Measurements from ENCODE around the gene FAM76B. TPM values are rescaled to one million over a fixed set of nuclear protein-coding genes. Genes with fewer than 3 reads are reported as not detected.

Gene FAM76B
- total RNA-seq, 1 donor from 2014 or later: 53.0 TPM

DNA sequence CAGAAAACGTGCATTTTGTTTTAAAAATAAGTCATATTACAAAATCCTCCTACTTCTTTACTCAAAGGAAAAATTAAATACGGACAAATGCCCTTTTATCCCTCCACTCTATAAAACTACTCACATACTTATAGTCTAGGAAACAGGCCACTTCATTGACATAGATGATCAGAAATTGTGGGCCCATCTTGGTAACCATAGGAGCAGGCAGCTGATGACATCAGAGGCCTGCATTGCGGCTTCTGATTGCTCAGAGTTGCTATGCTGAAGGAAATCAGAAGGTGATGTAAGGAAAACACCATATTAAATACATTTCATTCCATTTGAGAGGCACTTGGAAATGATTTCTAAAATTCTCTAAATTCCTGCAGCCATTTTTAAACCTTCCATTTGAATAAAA, 27.0 kb downstream of the FAM76B start:
- no peak overlapping the region for H3K27ac Mint-ChIP-seq
- CTCF ChIA-PET: interaction anchor here (1.8 to 10.0 kb wide), 5 partner anchors 47 to 608 kb away, joined by 4 to 167 read pairs (median 18); partner anchors contain the start of gene SESN3
- ATAC-seq (ENCODE audit: low read depth): no peak
- TF ChIP-seq, protein P1, sequence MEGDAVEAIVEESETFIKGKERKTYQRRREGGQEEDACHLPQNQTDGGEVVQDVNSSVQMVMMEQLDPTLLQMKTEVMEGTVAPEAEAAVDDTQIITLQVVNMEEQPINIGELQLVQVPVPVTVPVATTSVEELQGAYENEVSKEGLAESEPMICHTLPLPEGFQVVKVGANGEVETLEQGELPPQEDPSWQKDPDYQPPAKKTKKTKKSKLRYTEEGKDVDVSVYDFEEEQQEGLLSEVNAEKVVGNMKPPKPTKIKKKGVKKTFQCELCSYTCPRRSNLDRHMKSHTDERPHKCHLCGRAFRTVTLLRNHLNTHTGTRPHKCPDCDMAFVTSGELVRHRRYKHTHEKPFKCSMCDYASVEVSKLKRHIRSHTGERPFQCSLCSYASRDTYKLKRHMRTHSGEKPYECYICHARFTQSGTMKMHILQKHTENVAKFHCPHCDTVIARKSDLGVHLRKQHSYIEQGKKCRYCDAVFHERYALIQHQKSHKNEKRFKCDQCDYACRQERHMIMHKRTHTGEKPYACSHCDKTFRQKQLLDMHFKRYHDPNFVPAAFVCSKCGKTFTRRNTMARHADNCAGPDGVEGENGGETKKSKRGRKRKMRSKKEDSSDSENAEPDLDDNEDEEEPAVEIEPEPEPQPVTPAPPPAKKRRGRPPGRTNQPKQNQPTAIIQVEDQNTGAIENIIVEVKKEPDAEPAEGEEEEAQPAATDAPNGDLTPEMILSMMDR (IDR thresholded peaks at IDR 0.05): no peak
- peaks cover 23% of the 10 kb centered on the region for H3K4me1 Mint-ChIP-seq
- H3K27me3 Mint-ChIP-seq: no peaks in the 10 kb centered on the region
- intact Hi-C loops (cut with micrococcal nuclease): loop anchor here (5.0 to 10.0 kb wide), 2 partner anchors 388 to 465 kb away; no protein-coding TSS in a partner anchor
- no peaks in the 10 kb centered on the region for H3K9me3 Mint-ChIP-seq
- H3K36me3 Mint-ChIP-seq (ENCODE audit: low read depth): no peaks in the 10 kb centered on the region
- DNase-seq: no peak
- POLR2A ChIA-PET: interaction anchor here (0.5 to 2.3 kb wide), 3 partner anchors 47 to 483 kb away, joined by 3 to 9 read pairs (median 4); no protein-coding TSS in a partner anchor
- H3K4me3 Mint-ChIP-seq: no peak overlapping the region

DNA sequence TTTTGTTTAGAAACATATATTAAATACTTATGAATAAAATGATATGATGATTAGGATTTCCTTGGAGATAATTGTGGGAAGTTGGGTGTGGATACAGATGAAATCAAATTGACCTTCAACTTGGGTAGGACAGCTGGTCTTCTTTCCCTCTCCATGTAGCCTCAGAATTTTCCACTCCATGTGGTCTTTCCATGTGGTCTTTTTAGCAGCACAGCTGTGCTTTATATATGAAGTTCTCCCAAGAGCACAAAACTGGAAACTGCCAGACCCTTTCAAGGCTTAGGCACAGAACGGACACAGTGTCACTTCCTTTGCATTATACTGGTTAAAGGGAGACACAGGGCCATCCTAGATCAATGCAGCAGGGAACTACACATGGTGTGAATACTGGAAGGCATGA, 28.6 kb downstream of the FAM76B start:
- intact Hi-C loops (cut with micrococcal nuclease): loop anchor here (2.0 to 10.0 kb wide), 3 partner anchors 14 to 464 kb away; no protein-coding TSS in a partner anchor
- ATAC-seq (ENCODE audit: low read depth) (no peak), DNase-seq (no peak)
- no peak overlapping the region for H3K27ac Mint-ChIP-seq
- H3K4me3 Mint-ChIP-seq: no peak overlapping the region
- H3K27me3 Mint-ChIP-seq: no peaks in the 10 kb centered on the region
- TF ChIP-seq, protein P1 (IDR thresholded peaks at IDR 0.05): no peak
- H3K36me3 Mint-ChIP-seq (ENCODE audit: low read depth): no peaks in the 10 kb centered on the region
- no peaks in the 10 kb centered on the region for H3K9me3 Mint-ChIP-seq
- CTCF ChIA-PET: interaction anchor here (0.7 to 10.0 kb wide), 5 partner anchors 49 to 692 kb away, joined by 3 to 167 read pairs (median 3); no protein-coding TSS in a partner anchor
- POLR2A ChIA-PET: interaction anchor here (0.7 to 2.3 kb wide), 5 partner anchors 9 to 694 kb away, joined by 3 to 9 read pairs (median 3); partner anchors contain the start of gene SRSF8
- peaks cover 18% of the 10 kb centered on the region for H3K4me1 Mint-ChIP-seq

DNA sequence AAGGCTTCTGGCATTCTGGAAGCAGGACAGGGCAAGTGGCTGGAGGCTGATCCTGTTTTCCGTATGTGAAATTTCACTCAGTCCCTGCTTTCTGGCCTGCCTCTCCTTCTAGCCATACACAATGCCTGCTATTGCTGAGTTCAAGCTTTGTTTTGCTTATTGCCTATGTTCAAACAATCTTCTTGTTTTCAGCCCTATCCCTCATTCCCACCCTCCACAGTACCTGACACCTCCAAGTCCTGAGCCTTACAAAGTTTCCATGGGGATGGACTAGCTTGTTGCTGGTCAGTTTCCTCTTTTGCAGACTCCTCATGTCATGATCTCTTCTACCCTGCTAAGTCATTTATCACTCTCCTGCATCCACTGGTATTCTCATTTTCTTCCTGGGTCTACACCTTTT, 38.1 kb downstream of the FAM76B start:
- ChIA-PET CTCF (no interaction called here), POLR2A (interaction anchor here (1.4 kb wide), 1 partner anchor 519 kb away, joined by 3 read pairs; no protein-coding TSS in a partner anchor)
- H3K27ac Mint-ChIP-seq: no peak overlapping the region
- H3K27me3 Mint-ChIP-seq: no peaks in the 10 kb centered on the region
- no peak overlapping the region for H3K4me3 Mint-ChIP-seq
- peaks cover 4% of the 10 kb centered on the region for H3K4me1 Mint-ChIP-seq
- intact Hi-C loops (cut with micrococcal nuclease): no loop called here
- DNase-seq: no peak
- TF ChIP-seq, protein P1 (IDR thresholded peaks at IDR 0.05): no peak
- no peak for ATAC-seq (ENCODE audit: low read depth)
- no peaks in the 10 kb centered on the region for H3K9me3 Mint-ChIP-seq
- H3K36me3 Mint-ChIP-seq (ENCODE audit: low read depth): no peaks in the 10 kb centered on the region

DNA sequence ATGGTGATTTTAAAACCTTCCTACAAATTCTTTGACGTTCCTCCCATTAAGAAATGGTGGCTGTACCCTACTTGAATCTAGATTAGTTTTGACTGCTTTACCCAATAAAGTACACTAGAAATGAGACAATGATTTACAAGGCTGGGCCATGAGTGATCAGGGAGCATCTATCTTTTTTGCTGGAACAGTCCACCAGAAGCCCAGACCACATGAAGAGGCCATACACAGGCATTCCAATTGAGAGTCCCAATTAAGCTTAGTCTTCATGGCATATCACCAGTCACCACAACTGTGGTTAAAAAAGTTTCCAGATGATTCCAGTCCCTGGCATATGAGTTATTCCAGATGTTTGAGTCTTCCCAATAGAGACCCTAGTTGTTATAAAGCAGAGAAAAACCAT, 39.5 kb downstream of the FAM76B start:
- Mint-ChIP-seq H3K4me3 (no peak overlapping the region), H3K36me3 (ENCODE audit: low read depth) (no peaks in the 10 kb centered on the region), H3K4me1 (peaks cover 4% of the 10 kb centered on the region), H3K9me3 (no peaks in the 10 kb centered on the region), H3K27me3 (no peaks in the 10 kb centered on the region), H3K27ac (no peak overlapping the region)
- CTCF ChIA-PET: no interaction called here
- no peak for ATAC-seq (ENCODE audit: low read depth)
- no peak for DNase-seq
- intact Hi-C loops (cut with micrococcal nuclease): no loop called here
- TF ChIP-seq, protein P1 (IDR thresholded peaks at IDR 0.05): no peak
- POLR2A ChIA-PET: no interaction called here

DNA sequence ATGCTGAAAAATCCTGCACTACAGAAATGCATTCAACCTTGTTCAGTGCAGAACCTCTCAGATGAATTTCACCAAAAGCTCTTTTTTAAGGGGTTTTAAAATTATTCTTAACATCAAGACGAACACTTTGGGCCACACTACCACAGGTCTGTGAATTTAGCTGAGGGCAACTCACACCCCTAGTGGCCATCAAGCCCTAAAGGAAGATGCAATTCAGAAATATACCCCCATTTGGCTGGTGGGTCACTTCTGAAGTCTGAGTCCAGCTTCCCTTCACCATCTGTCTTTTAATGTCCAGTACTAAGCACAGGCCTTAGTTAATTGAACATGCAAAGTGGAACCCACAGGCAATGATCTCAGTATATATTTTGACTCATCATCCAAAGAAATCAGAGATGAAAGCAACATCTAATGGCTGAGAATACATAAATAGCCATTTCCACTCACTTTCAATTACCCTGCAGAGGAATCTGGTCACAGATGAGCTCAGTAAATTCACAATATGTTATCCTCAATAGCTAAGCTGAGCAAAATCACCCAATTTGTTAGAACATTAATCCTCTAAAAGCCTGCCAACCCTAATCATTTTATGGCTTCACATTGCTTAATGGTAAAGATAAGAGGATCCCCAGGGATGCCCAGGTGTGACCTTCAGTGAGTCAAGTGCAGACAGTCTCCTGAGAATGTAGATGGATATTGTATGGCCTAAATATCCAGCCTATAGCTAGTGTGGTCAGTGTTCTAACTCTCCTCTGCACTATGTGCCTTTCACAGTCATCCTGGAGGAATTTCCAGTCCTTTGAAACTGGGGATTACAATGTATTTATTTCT, 50.3 kb downstream of the FAM76B start:
- Mint-ChIP-seq H3K27me3 (no peaks in the 10 kb centered on the region), H3K27ac (no peak overlapping the region), H3K4me3 (no peak overlapping the region), H3K9me3 (no peaks in the 10 kb centered on the region), H3K36me3 (ENCODE audit: low read depth) (no peaks in the 10 kb centered on the region), H3K4me1 (peaks cover 12% of the 10 kb centered on the region)
- DNase-seq (no peak), ATAC-seq (ENCODE audit: low read depth) (peak; percentile 21)
- CTCF ChIA-PET: interaction anchor here (0.9 to 1.7 kb wide), 5 partner anchors 13 to 585 kb away, joined by 3 to 4 read pairs (median 4); no protein-coding TSS in a partner anchor
- intact Hi-C loops (cut with micrococcal nuclease): no loop called here
- POLR2A ChIA-PET: interaction anchor here (1.6 kb wide), 1 partner anchor 24 kb away, joined by 6 read pairs; no protein-coding TSS in a partner anchor
- TF ChIP-seq, protein P1 (IDR thresholded peaks at IDR 0.05): no peak

Measured in activated B cell treated with CpG ODN at 0.5 μM for 24 hours (primary cell).